Measurements from ENCODE around the gene ADAM11. TPM values are rescaled to one million over a fixed set of nuclear protein-coding genes. Genes with fewer than 3 reads are reported as not detected.

The ADAM11 gene
- total RNA-seq, 1 donor from 2014 or later: 0.62 TPM

DNA sequence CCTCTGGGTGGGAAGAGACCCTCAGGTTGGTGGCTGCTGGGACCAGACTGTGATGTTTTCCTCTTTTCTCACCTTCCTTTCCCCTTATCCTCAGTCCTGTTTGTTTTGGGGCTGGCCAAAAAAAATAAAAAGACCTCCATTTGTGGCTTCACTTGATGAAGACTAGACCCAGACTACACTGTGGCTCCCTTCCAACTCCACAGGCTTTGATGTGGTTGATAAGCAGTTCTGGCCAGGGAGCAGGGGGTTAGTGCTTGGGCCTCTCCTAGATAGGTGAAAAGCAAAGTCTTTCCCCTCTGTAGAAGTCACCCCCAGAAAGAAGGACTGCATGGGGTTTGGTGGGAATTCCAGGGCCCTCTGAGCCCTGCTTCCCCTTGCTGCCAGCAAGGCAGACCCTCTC lies 11.2 kb upstream of the ADAM11 start:
- no peak overlapping the region for H3K27ac Mint-ChIP-seq (ENCODE audit: unreplicated experiment)
- DNase-seq (ENCODE audit: low spot score): no peak
- peaks cover 7% of the 10 kb centered on the region for H3K27me3 Mint-ChIP-seq (ENCODE audit: unreplicated experiment)
- TF ChIP-seq, protein P1, sequence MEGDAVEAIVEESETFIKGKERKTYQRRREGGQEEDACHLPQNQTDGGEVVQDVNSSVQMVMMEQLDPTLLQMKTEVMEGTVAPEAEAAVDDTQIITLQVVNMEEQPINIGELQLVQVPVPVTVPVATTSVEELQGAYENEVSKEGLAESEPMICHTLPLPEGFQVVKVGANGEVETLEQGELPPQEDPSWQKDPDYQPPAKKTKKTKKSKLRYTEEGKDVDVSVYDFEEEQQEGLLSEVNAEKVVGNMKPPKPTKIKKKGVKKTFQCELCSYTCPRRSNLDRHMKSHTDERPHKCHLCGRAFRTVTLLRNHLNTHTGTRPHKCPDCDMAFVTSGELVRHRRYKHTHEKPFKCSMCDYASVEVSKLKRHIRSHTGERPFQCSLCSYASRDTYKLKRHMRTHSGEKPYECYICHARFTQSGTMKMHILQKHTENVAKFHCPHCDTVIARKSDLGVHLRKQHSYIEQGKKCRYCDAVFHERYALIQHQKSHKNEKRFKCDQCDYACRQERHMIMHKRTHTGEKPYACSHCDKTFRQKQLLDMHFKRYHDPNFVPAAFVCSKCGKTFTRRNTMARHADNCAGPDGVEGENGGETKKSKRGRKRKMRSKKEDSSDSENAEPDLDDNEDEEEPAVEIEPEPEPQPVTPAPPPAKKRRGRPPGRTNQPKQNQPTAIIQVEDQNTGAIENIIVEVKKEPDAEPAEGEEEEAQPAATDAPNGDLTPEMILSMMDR (IDR thresholded peaks at IDR 0.05; ENCODE audit: unreplicated experiment): no peak
- H3K36me3 Mint-ChIP-seq (ENCODE audit: low read depth, unreplicated experiment): peaks cover 22% of the 10 kb centered on the region
- peak overlapping the region; percentile 76 for H3K4me3 Mint-ChIP-seq (ENCODE audit: unreplicated experiment)
- H3K4me1 Mint-ChIP-seq (ENCODE audit: unreplicated experiment): peaks cover 16% of the 10 kb centered on the region
- H3K9me3 Mint-ChIP-seq (ENCODE audit: unreplicated experiment): no peaks in the 10 kb centered on the region

DNA sequence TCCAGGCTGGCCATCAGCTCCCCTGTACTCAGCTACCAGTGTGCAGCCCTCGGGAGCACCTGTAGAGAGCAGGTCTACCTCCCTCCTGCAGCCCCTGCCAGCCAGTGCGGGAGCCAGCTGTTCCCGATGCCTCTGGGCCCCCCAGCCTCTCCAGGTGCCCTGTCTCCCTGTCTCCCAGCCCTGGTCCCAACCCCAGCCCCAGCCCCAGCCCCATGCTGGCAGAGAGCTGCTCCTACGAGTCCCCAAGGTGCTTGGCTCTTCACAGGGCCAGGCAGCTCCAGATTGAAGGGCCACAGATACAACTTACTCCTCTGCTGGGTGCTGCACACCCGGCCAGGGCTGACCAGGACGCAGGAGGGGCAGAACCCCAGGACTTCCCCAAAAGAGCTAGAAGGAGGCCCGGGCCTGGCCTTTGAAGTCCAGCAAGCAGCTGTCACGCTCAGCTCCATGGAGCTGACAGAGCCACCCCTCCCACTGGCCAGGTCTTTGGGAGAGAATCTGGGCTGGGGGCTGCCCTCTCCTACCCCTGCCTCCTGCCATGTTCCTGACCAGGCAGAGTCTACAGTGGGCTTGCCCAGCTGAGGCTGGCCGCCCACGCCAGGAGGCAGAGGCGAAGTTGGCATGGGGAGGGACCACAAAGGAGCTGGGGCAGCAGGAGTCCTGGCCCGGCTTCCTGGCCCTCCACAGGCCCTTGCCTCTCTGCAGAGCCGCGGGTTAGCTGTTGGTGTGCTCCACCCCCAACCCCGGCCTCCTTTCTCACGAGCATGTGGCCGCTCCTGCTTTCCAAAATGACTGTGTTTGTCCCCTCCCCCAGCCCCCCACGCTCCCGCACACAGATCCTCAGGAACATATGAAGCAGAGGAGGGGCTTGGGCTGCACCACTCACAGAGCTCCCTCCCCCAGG lies 9.5 kb upstream of the ADAM11 start:
- no peaks in the 10 kb centered on the region for H3K9me3 Mint-ChIP-seq (ENCODE audit: unreplicated experiment)
- TF ChIP-seq, protein P1 (IDR thresholded peaks at IDR 0.05; ENCODE audit: unreplicated experiment): no peak
- peaks cover 16% of the 10 kb centered on the region for H3K4me1 Mint-ChIP-seq (ENCODE audit: unreplicated experiment)
- H3K27ac Mint-ChIP-seq (ENCODE audit: unreplicated experiment): no peak overlapping the region
- DNase-seq (ENCODE audit: low spot score): no peak
- H3K4me3 Mint-ChIP-seq (ENCODE audit: unreplicated experiment): no peak overlapping the region
- peaks cover 7% of the 10 kb centered on the region for H3K27me3 Mint-ChIP-seq (ENCODE audit: unreplicated experiment)
- H3K36me3 Mint-ChIP-seq (ENCODE audit: low read depth, unreplicated experiment): peaks cover 22% of the 10 kb centered on the region

DNA sequence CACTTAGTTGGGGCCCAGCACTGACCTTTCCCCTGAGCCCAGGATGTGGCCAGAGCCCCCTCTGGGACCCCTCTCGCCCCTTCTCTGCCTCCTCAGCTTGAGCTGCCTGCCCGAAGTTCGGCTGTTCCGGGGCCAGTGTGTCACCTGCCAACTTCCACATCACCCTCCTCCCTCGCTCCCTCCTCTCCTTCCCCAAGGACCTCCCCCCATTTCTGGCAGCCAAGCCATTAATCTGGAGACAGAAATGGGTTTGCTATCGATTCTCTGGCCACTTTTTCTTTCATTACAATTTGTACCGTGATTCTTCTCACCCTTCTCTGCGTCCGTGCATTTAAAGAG lies 8.8 kb upstream of the ADAM11 start:
- no peak overlapping the region for H3K4me3 Mint-ChIP-seq (ENCODE audit: unreplicated experiment)
- peak overlapping the region; percentile 34 for H3K27ac Mint-ChIP-seq (ENCODE audit: unreplicated experiment)
- DNase-seq (ENCODE audit: low spot score): no peak
- no peaks in the 10 kb centered on the region for H3K9me3 Mint-ChIP-seq (ENCODE audit: unreplicated experiment)
- H3K36me3 Mint-ChIP-seq (ENCODE audit: low read depth, unreplicated experiment): peaks cover 22% of the 10 kb centered on the region
- TF ChIP-seq, protein P1 (IDR thresholded peaks at IDR 0.05; ENCODE audit: unreplicated experiment): no peak
- peaks cover 7% of the 10 kb centered on the region for H3K27me3 Mint-ChIP-seq (ENCODE audit: unreplicated experiment)
- H3K4me1 Mint-ChIP-seq (ENCODE audit: unreplicated experiment): peaks cover 16% of the 10 kb centered on the region

DNA sequence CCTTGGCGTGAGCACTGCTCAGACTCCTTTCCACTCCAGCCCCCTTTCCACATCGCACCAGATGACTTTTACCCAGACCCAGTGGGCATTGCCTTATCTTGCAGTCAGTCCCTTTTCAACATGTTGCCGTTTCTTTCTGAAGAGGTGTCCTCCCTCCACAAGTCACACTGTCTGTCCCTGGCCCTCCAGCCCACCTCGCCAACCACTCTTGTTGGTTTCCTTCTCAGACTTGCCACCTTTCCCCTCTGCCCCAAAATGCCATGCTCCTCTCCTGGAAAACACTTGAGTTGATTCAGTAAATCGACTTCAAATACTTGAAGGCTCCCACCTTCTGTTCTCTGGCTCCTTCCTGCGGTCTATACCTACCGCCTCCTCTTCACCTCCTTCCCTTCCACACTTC lies 7.5 kb upstream of the ADAM11 start:
- H3K36me3 Mint-ChIP-seq (ENCODE audit: low read depth, unreplicated experiment): peaks cover 22% of the 10 kb centered on the region
- no peaks in the 10 kb centered on the region for H3K9me3 Mint-ChIP-seq (ENCODE audit: unreplicated experiment)
- peaks cover 3% of the 10 kb centered on the region for H3K27me3 Mint-ChIP-seq (ENCODE audit: unreplicated experiment)
- peaks cover 16% of the 10 kb centered on the region for H3K4me1 Mint-ChIP-seq (ENCODE audit: unreplicated experiment)
- DNase-seq (ENCODE audit: low spot score): no peak
- TF ChIP-seq, protein P1 (IDR thresholded peaks at IDR 0.05; ENCODE audit: unreplicated experiment): no peak
- peak overlapping the region; percentile 53 for H3K27ac Mint-ChIP-seq (ENCODE audit: unreplicated experiment)
- H3K4me3 Mint-ChIP-seq (ENCODE audit: unreplicated experiment): peak overlapping the region; percentile 39

DNA sequence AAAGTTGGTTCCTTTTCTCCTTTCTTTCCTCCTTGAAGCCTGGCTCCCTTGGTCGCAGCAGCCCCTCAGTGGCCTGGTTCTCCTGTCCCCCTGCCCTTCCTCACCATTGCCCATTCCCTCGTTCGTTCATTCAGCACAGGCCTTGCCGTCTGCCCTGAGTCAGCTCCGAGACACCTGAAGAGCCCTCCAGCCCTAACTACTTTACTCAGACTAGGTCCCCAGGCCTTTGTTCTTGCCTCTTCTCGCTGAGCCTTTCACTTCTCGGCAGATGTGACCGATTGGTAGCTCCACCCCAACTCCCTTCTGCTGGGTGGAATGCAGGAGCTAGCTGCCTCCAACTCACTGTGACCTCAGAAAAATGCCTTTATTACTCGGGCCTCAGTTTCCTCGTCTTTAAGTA lies 7.0 kb upstream of the ADAM11 start:
- H3K4me3 Mint-ChIP-seq (ENCODE audit: unreplicated experiment): peak overlapping the region; percentile 39
- no peaks in the 10 kb centered on the region for H3K9me3 Mint-ChIP-seq (ENCODE audit: unreplicated experiment)
- TF ChIP-seq, protein P1 (IDR thresholded peaks at IDR 0.05; ENCODE audit: unreplicated experiment): no peak
- no peaks in the 10 kb centered on the region for H3K27me3 Mint-ChIP-seq (ENCODE audit: unreplicated experiment)
- peaks cover 22% of the 10 kb centered on the region for H3K36me3 Mint-ChIP-seq (ENCODE audit: low read depth, unreplicated experiment)
- DNase-seq (ENCODE audit: low spot score): no peak
- no peak overlapping the region for H3K27ac Mint-ChIP-seq (ENCODE audit: unreplicated experiment)
- peaks cover 16% of the 10 kb centered on the region for H3K4me1 Mint-ChIP-seq (ENCODE audit: unreplicated experiment)

Measured in endothelial cell (in vitro differentiated cells).